Adrenal gland (tissue), 12 donors: Measurements from ENCODE around the gene AFAP1L2. TPM values are rescaled to one million over a fixed set of nuclear protein-coding genes. Genes with fewer than 3 reads are reported as not detected.

Experiments
- DNase-seq, 7 donors: peaks; one replicate each; pipeline ENCODE4 v3.0.0-alpha.2; 2019 to 2020
- H3K27ac ChIP-seq, 5 donors: fragments of 200-600 bp; sonication (generic) in 4 of 5; 1 replicate in 3 of 5; 2 replicates in 2 of 5; pipeline versions ENCODE4 v1.5.1 to v1.8.0; 2016 to 2020; ENCODE audit warnings: mild to moderate bottlenecking in 1 of 5
- H3K27me3 ChIP-seq: fragments of 200-600 bp; 2 replicates; pipeline ENCODE4 v1.8.0; 2021
- H3K36me3 ChIP-seq, 2 donors: fragments of 200-600 bp; replicated peaks in 1 of 2; 1 replicate in 1 of 2; 2 replicates in 1 of 2; pipeline versions ENCODE4 v1.5.1 to v1.8.0; 2018 to 2022
- H3K4me1 ChIP-seq, 2 donors: fragments of 200-600 bp; replicated peaks in 1 of 2; 1 replicate in 1 of 2; 2 replicates in 1 of 2; pipeline versions ENCODE4 v1.5.1 to v1.8.0; 2018 to 2021
- H3K4me3 ChIP-seq, 4 donors: fragments of 200-600 bp; sonication (generic) in 3 of 4; one replicate each; pipeline ENCODE4 v1.5.1; 2016 to 2018
- H3K9me3 ChIP-seq, 3 donors: fragments of 200-600 bp; sonication (generic) in 1 of 3; replicated peaks in 1 of 3; 1 replicate in 2 of 3; 2 replicates in 1 of 3; pipeline versions ENCODE4 v1.5.1 to v1.8.0; 2016 to 2021
- POLR2A ChIP-seq, 2 donors: fragments of 450-650 bp; IDR thresholded peaks; one replicate each; pipeline ENCODE4 v1.6.1; 2017; ENCODE audit warnings: antibody characterized with exemption in 2 of 2, mild to moderate bottlenecking in 2 of 2, moderate library complexity in 1 of 2
- WGBS, 4 donors: extraction: QIAGEN DNeasy Blood & Tissue Kit in 2 of 4; methylation state at CpG; one replicate each; pipeline versions ENCODE4 v1.1.5 to v1.1.7; 2013 to 2017; 5-methylcytosine and 5-hydroxymethylcytosine counted together
- intact Hi-C, 2 donors: fragments of 100-400 bp; cut with DNase I; formaldehyde crosslinking; loops; one replicate each; pipeline versions ENCODE4 v1.14.1 to v1.15.0; 2022 to 2023
- polyA plus RNA-seq, 3 donors: library from polyadenylated mRNA; stranded (reverse); fragments of 200-250 nt in 2 of 3; fragments of 350-450 nt in 1 of 3; fragmentation: Illumina TruSeq in 1 of 3; extraction: RNeasy Lipid Tissue Mini Kit (QIAGEN cat#74804) in 1 of 3; gene quantifications; one replicate each; pipeline ENCODE4 v1.2.3, GENCODE V29; 2013 to 2014
- total RNA-seq, 9 donors: library from RNA; depleted of rRNA in 4 of 9; stranded (reverse); fragments of >200 nt in 4 of 9; fragments of 120-200 nt in 1 of 9; fragmentation: NEBNext Ultra II Directional in 1 of 9; extraction: Animal tissue kit (Norgen Biotek cat#: 25700) in 1 of 9; gene quantifications; one replicate each; pipeline versions ENCODE4 v1.1.0 to v1.2.4, GENCODE V29; 2013 to 2023
- TF ChIP-seq, protein P1 (sequence below), 6 experiments: fragments of 450-650 bp in 4 of 6; fragments of 200-600 bp in 2 of 6; sonication (generic) in 1 of 6; IDR thresholded peaks; 1 replicate in 5 of 6; 2 replicates in 1 of 6; pipeline versions ENCODE4 v1.5.1 to v1.8.0; 2016 to 2021; ENCODE audit warnings: antibody characterized with exemption in 6 of 6, mild to moderate bottlenecking in 2 of 6, moderate library complexity in 1 of 6
- donor health status: healthy with polysubstance abuse.
- donor health status: Bipolar disorder and iron deficiency.
- donor health status: DM: yes; HTN: yes; CAD: no.
- donor health status: DM: no; HTN: no; CAD: no.
- donor health status: DM: no; HTN: no; CAD: no.
- donor health status: DM: yes; HTN: yes; CAD: no.

The AFAP1L2 gene
- total and polyA plus RNA-seq, 12 donors, result 1.4 to 9.4 (median 3.7) TPM

DNA sequence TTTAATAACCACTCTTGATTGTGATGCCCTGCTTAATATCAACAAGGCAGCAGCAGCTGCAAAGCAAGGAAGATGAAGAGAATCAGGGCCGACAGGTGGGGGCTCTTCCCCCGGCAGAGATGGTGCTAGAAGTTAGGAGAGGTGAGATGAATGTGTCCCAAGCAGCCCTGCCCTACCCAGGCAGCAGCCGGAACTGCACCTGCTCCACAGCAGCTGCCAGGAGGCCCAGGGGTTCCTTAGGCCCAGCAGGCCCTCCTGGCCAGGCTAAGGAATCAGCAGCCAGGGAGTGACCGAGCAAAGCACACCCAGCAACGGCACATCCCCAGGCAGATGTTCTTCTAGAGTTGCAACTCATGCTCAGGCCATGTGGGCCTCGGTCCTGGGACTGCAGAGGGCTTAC, 17.9 kb downstream of the AFAP1L2 start:
- Histone ChIP-seq H3K4me1 (no peaks in the 10 kb centered on the region), H3K9me3 (no peaks in the 10 kb centered on the region), H3K36me3 (no peaks in the 10 kb centered on the region), H3K27me3 (no peaks in the 10 kb centered on the region), H3K27ac (no peak overlapping the region), H3K4me3 (no peak overlapping the region)
- no peak for TF ChIP-seq POLR2A (IDR thresholded peaks at IDR 0.05)
- TF ChIP-seq, protein P1, sequence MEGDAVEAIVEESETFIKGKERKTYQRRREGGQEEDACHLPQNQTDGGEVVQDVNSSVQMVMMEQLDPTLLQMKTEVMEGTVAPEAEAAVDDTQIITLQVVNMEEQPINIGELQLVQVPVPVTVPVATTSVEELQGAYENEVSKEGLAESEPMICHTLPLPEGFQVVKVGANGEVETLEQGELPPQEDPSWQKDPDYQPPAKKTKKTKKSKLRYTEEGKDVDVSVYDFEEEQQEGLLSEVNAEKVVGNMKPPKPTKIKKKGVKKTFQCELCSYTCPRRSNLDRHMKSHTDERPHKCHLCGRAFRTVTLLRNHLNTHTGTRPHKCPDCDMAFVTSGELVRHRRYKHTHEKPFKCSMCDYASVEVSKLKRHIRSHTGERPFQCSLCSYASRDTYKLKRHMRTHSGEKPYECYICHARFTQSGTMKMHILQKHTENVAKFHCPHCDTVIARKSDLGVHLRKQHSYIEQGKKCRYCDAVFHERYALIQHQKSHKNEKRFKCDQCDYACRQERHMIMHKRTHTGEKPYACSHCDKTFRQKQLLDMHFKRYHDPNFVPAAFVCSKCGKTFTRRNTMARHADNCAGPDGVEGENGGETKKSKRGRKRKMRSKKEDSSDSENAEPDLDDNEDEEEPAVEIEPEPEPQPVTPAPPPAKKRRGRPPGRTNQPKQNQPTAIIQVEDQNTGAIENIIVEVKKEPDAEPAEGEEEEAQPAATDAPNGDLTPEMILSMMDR (IDR thresholded peaks at IDR 0.05), result no peak
- intact Hi-C loops, result no loop called here
- 82 to 93% (median 86%) methylated on average over 3 to 6 of the region's 6 CpGs for WGBS, 4 donors
- DNase-seq, result no peak

DNA sequence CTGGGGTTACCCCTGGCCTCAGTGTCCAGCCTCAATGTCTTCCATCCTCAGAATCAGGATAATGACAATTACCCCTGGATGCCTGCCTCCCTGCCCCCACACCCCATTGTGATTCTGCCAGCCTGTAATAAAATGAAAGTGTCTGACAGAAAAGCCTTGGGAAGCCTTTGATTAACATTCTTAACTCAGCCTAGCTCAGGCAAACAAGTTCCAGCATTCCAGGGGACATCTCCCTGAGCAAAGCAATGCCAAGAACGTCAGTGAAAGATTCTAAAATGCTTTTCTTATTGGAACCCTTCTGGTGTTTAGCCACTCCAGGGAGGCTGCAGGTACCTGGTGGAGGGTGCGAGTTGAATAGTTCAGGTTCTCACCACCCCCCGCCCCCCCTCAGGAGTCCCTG, 18.7 kb downstream of the AFAP1L2 start:
- Histone ChIP-seq H3K27me3 (no peaks in the 10 kb centered on the region), H3K27ac (no peak overlapping the region), H3K4me3 (no peak overlapping the region), H3K9me3 (no peaks in the 10 kb centered on the region), H3K36me3 (no peaks in the 10 kb centered on the region), H3K4me1 (no peaks in the 10 kb centered on the region)
- intact Hi-C loops, result no loop called here
- 67 to 81% (median 75%) methylated on average over 3 of the region's 3 CpGs for WGBS, 4 donors
- TF ChIP-seq, protein P1 (IDR thresholded peaks at IDR 0.05), result no peak
- TF ChIP-seq POLR2A (IDR thresholded peaks at IDR 0.05), result no peak
- no peak for DNase-seq

DNA sequence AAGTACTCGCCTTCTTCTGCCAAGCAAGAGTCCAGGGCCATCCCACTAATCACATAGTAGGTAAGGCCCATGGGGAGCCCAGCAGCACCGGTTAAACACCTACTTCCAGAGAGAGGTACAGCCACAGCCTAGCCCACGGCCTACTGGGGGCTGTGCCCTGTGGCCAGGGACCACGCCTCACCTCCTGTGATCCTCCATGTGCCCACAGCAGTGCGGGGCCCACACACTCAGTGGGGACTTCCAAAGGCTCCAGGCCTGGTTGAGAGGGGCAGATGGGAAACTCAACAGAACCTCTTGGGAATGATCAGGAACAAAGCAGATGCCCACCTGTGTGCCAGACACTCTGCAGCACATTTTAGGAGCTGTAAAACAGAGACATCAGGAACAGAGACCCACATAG, 19.7 kb downstream of the AFAP1L2 start:
- Histone ChIP-seq H3K27me3 (no peaks in the 10 kb centered on the region), H3K4me1 (no peaks in the 10 kb centered on the region), H3K9me3 (no peaks in the 10 kb centered on the region), H3K27ac (no peak overlapping the region), H3K4me3 (no peak overlapping the region), H3K36me3 (no peaks in the 10 kb centered on the region)
- TF ChIP-seq, protein P1 (IDR thresholded peaks at IDR 0.05), result no peak
- TF ChIP-seq POLR2A (IDR thresholded peaks at IDR 0.05), result no peak
- intact Hi-C loops, result no loop called here
- DNase-seq, result no peak
- WGBS, 4 donors, result 77 to 91% (median 88%) methylated on average over 3 to 5 of the region's 5 CpGs

DNA sequence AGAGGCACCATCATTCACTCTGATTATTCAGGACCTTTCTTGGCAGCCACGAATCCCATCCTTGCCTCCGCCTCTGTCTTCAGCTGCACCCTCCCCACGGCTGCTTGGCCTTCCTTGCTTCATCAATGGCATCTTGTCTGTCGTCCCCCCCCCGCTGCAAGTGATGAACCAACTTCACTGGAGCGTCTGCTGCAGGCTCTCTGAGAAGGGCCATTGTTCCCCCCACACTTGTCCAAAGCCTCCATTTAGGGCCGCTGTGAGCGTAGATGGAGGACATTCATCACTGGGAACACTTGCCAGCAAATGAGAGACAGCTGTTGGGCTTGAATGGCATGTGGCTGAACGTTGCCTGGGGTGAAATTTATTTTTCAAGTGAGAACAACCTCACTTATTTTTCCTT, 20.1 kb downstream of the AFAP1L2 start:
- H3K4me1 ChIP-seq, result no peaks in the 10 kb centered on the region
- no peaks in the 10 kb centered on the region for H3K36me3 ChIP-seq
- H3K27ac ChIP-seq, result no peak overlapping the region
- 70 to 82% (median 79%) methylated on average over 9 of the region's 9 CpGs for WGBS, 4 donors
- no peak overlapping the region for H3K4me3 ChIP-seq
- no peak for DNase-seq
- intact Hi-C loops, result no loop called here
- TF ChIP-seq POLR2A (IDR thresholded peaks at IDR 0.05), result no peak
- TF ChIP-seq, protein P1 (IDR thresholded peaks at IDR 0.05), result no peak
- H3K9me3 ChIP-seq, result no peaks in the 10 kb centered on the region
- no peaks in the 10 kb centered on the region for H3K27me3 ChIP-seq
